Measurements from ENCODE around the gene PLCB1.

Gene PLCB1

GRCh38 chr20:8228315-8228714, 96.2 kb downstream of the PLCB1 start:
- TF ChIP-seq CTCF (IDR thresholded peaks at IDR 0.05; ENCODE audit: low read depth, low read length, missing control alignments): no peak
- in situ Hi-C loops (cut with HindIII; ENCODE audit: low sequenced_read_pairs): no loop called here
- no peak overlapping the region for H3K4me3 ChIP-seq (ENCODE audit: low read depth, low read length)
- DNase-seq (ENCODE audit: low read depth): no peak

DNA sequence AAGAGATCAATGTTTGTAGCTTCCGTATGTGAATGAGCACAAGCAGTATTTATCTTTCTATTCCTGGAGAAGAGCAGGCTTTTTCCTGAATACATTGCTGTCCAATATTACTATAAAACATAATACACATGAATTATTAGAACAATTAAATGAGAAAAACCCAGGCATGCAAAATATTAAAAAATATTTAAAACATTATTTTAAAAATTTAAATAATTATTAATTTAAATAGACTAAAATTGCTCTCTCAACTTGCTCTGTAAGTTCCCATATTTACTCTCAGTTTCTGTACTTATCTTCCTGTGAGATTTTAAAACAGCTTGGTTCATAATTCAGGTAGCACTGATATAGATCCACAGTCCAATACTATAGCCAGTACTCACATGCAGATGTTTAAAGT, 97.0 kb downstream of the PLCB1 start:
- H3K4me3 ChIP-seq (ENCODE audit: low read depth, low read length): no peak overlapping the region
- DNase-seq (ENCODE audit: low read depth): no peak
- TF ChIP-seq CTCF (IDR thresholded peaks at IDR 0.05; ENCODE audit: low read depth, low read length, missing control alignments): no peak
- in situ Hi-C loops (cut with HindIII; ENCODE audit: low sequenced_read_pairs): no loop called here

DNA sequence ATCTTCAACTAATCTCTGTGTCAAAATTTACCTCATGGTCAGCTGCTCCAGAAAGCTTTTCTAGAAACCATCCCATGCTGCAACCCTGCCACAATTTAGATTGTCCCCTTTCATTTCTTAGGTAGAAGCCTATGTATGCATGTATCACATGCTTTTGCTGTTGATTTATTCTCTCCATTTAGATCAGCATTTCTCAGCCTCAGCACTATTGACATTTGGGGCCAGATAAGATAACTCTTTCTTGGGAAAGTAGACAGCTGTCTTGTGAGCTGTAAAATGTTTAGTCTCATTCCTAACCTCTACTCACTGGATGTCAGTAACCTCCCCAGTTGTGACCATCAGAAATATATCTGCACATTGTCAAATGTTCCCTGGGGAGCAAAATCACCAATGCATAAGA, 99.0 kb downstream of the PLCB1 start:
- in situ Hi-C loops (cut with HindIII; ENCODE audit: low sequenced_read_pairs): no loop called here
- no peak for DNase-seq (ENCODE audit: low read depth)
- no peak for TF ChIP-seq CTCF (IDR thresholded peaks at IDR 0.05; ENCODE audit: low read depth, low read length, missing control alignments)
- no peak overlapping the region for H3K4me3 ChIP-seq (ENCODE audit: low read depth, low read length)

DNA sequence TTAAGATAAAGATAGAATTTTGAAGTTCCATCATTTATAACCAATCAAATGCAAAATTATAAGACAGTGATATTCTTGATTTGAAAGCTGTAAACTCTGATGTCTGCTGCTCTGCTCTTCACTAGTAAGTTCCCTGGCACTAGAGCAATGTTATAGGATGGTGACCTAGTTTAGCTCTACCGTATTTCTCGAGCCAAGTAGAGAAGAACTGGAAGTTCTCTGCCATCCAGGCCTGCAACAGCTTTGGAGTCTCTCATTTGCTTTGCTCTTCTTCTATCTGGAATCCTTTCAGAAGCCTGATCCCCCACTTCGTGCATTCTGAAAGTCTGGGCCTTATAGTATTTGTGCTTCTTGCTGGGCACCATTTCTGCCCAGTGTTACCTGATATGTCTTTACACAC, 100.3 kb downstream of the PLCB1 start:
- H3K4me3 ChIP-seq (ENCODE audit: low read depth, low read length): no peak overlapping the region
- in situ Hi-C loops (cut with HindIII; ENCODE audit: low sequenced_read_pairs): no loop called here
- no peak for DNase-seq (ENCODE audit: low read depth)
- no peak for TF ChIP-seq CTCF (IDR thresholded peaks at IDR 0.05; ENCODE audit: low read depth, low read length, missing control alignments)

DNA sequence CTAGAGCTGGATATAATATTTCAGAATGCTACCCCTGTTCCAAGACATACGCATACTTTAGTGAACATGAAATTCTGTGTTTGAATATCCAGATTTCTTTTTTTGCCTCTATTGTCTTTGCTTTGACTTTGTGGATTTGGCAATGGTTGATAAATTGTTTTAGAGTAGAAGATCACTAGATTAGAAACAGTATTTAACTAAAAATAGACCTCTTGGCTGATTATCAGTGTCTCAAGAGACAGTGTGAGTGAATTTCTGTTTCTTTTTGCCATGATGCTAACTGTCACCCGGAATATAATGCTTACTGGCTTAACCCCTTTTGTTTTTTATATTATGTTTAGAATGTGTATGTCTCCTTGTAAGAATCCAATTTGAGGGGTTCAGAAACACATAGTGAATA, 102.5 kb downstream of the PLCB1 start:
- in situ Hi-C loops (cut with HindIII; ENCODE audit: low sequenced_read_pairs): no loop called here
- DNase-seq (ENCODE audit: low read depth): no peak
- H3K4me3 ChIP-seq (ENCODE audit: low read depth, low read length): no peak overlapping the region
- no peak for TF ChIP-seq CTCF (IDR thresholded peaks at IDR 0.05; ENCODE audit: low read depth, low read length, missing control alignments)

GRCh38 chr20:8242066-8242465, 110.0 kb downstream of the PLCB1 start:
- H3K4me3 ChIP-seq (ENCODE audit: low read depth, low read length): no peak overlapping the region
- no peak for DNase-seq (ENCODE audit: low read depth)
- no peak for TF ChIP-seq CTCF (IDR thresholded peaks at IDR 0.05; ENCODE audit: low read depth, low read length, missing control alignments)
- in situ Hi-C loops (cut with HindIII; ENCODE audit: low sequenced_read_pairs): no loop called here
